A673 (cell line): ENCODE data around the gene BFSP2. TPM values are rescaled to one million over a fixed set of nuclear protein-coding genes. Genes with fewer than 3 reads are reported as not detected.
"Not testable (repeated sequence)": the region's sequence is repeated elsewhere in the genome, so short reads cannot be mapped to it uniquely, and the experiment has no call there.

Experiments
- BruUV-seq: library from RNA; stranded (reverse); fragments of 400-500 nt; replicated peaks from 2 replicates; lab custom pipeline; 2021; lab: Mats Ljungman, UMichigan
- CTCF ChIA-PET: fragments of 300-600 bp; sonication (Branson Sonifier 250); formaldehyde crosslinking; loops from one replicate; lab custom pipeline; 2022; ENCODE audit warnings: antibody characterized with exemption; lab: Charles Lee
- POLR2A ChIA-PET: fragments of 300-600 bp; sonication (Branson Sonifier 250); formaldehyde crosslinking; loops from one replicate; lab custom pipeline; 2022; ENCODE audit warnings: antibody characterized with exemption; ENCODE audit not compliant: low non-redundant PET; lab: Charles Lee
- DNase-seq: peaks from one replicate; pipeline ENCODE4 v3.0.0-alpha.2; 2015; ENCODE audit warnings: low spot score
- H3K27ac ChIP-seq: fragments of 200-600 bp; sonication (generic); 2 replicates; pipeline ENCODE4 v1.5.1; 2016; ENCODE audit warnings: mixed run types, low read depth, mild to moderate bottlenecking, mixed read lengths, antibody characterized with exemption, low read length; ENCODE audit not compliant: poor library complexity, severe bottlenecking
- H3K27me3 ChIP-seq: fragments of 200-600 bp; sonication (generic); replicated peaks from 2 replicates; pipeline ENCODE4 v1.6.1; 2017; ENCODE audit warnings: mixed run types, low read depth, mild to moderate bottlenecking, mixed read lengths, antibody characterized with exemption, low read length; ENCODE audit not compliant: insufficient read depth, poor library complexity
- H3K36me3 ChIP-seq: fragments of 200-600 bp; sonication (generic); 2 replicates; pipeline ENCODE4 v1.6.1; 2016; ENCODE audit warnings: mixed run types, mild to moderate bottlenecking, mixed read lengths, antibody characterized with exemption, low read length; ENCODE audit not compliant: insufficient read depth, poor library complexity, severe bottlenecking
- H3K4me1 ChIP-seq: fragments of 200-600 bp; sonication (generic); 2 replicates; pipeline ENCODE4 v1.6.1; 2017; ENCODE audit warnings: mixed run types, mild to moderate bottlenecking, mixed read lengths, antibody characterized with exemption, low read length; ENCODE audit not compliant: insufficient read depth, poor library complexity, severe bottlenecking
- H3K4me3 ChIP-seq: fragments of 200-600 bp; sonication (generic); 2 replicates; pipeline ENCODE4 v1.5.1; 2016; ENCODE audit warnings: low read depth, mixed run types, mild to moderate bottlenecking, mixed read lengths, low read length; ENCODE audit not compliant: poor library complexity, severe bottlenecking
- H3K9me3 ChIP-seq: fragments of 200-600 bp; sonication (generic); 2 replicates; pipeline ENCODE4 v1.6.1; 2016; ENCODE audit warnings: mixed run types, low read depth, mild to moderate bottlenecking, mixed read lengths, antibody characterized with exemption, low read length; ENCODE audit not compliant: poor library complexity, severe bottlenecking
- EZH2 ChIP-seq: fragments of 200-600 bp; sonication (generic); IDR thresholded peaks from 2 replicates; pipeline ENCODE4 v1.6.1; 2017; ENCODE audit warnings: borderline replicate concordance, low read depth, mild to moderate bottlenecking, mixed read lengths, antibody characterized with exemption, low read length; ENCODE audit not compliant: poor library complexity, severe bottlenecking
- intact Hi-C: fragments of 100-400 bp; cut with micrococcal nuclease; formaldehyde crosslinking; loops from one replicate; pipeline ENCODE4 v1.10.0; 2022; ENCODE audit not compliant: unreplicated experiment
- total RNA-seq: library from RNA; stranded (reverse); gene quantifications from 2 replicates; pipeline ENCODE4 v1.2.3, GENCODE V29; 2021
- TF ChIP-seq, protein P1 (sequence below): fragments of 300-800, 200-600 bp; sonication (generic); conservative IDR thresholded peaks from 2 replicates; pipeline ENCODE4 v1.5.1; 2017; ENCODE audit warnings: low read depth, mild to moderate bottlenecking, antibody characterized with exemption, low read length, moderate library complexity, mixed read lengths

BFSP2 gene
- total RNA-seq, 1 experiment from 2014 or later: not detected

DNA sequence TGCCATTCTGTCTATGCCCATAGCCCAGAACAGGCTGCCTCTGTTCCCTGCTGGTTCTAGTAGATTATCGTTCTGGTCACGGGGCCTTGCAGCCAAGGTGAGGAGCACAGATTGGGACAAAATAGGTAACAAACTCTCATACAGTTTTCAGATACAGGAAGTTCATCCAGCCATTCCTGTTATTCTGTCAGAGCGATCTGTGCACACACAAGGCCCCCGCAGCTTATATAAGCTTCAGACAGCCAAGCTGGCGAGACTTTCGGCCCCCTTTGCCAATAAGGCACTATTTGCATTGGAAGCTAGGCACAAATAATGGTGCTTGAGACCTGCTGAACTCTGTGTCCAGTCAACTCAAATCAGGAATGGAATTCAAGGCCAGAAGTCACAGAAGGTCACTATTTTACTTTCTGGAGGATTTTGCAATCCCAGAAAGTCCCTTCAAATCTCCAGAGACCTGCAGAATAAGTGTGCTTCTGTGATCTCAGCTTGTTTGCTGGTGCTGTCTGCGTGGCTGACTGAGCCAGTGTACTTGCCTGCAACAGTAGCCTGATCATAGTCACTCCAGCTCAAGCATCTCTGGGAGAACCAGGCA is 69.4 kb downstream of the BFSP2 start:
- TF ChIP-seq, protein P1, sequence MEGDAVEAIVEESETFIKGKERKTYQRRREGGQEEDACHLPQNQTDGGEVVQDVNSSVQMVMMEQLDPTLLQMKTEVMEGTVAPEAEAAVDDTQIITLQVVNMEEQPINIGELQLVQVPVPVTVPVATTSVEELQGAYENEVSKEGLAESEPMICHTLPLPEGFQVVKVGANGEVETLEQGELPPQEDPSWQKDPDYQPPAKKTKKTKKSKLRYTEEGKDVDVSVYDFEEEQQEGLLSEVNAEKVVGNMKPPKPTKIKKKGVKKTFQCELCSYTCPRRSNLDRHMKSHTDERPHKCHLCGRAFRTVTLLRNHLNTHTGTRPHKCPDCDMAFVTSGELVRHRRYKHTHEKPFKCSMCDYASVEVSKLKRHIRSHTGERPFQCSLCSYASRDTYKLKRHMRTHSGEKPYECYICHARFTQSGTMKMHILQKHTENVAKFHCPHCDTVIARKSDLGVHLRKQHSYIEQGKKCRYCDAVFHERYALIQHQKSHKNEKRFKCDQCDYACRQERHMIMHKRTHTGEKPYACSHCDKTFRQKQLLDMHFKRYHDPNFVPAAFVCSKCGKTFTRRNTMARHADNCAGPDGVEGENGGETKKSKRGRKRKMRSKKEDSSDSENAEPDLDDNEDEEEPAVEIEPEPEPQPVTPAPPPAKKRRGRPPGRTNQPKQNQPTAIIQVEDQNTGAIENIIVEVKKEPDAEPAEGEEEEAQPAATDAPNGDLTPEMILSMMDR: no peak
- no peak for TF ChIP-seq EZH2
- no peak for DNase-seq
- H3K9me3 ChIP-seq: no peaks in the 10 kb centered on the region
- no peak overlapping the region for H3K4me3 ChIP-seq
- no peaks in the 10 kb centered on the region for H3K36me3 ChIP-seq
- no peak overlapping the region for H3K27ac ChIP-seq
- H3K27me3 ChIP-seq: no peaks in the 10 kb centered on the region
- ChIA-PET POLR2A (no interaction called here), CTCF (no interaction called here)
- no peaks in the 10 kb centered on the region for H3K4me1 ChIP-seq
- BruUV-seq: no TSS peak
- intact Hi-C loops: no loop called here

DNA sequence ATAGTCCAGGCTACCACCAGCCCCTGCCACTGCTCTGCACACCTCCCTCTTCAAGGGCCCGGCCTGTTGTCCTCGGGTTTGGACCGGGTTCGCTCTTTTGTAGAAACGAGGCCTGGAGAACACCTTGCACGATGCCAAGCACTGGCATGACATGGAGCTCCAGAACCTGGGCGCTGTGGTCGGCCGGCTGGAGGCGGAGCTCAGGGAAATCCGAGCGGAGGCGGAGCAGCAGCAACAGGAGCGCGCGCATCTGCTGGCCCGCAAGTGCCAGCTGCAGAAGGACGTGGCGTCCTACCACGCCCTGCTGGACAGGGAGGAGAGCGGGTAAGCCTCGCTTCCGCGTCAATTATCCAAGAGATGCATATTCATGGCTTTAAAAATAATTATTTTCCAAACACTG is 72.4 kb downstream of the BFSP2 start:
- intact Hi-C loops: no loop called here
- DNase-seq: no peak
- TF ChIP-seq, protein P1: no peak
- TF ChIP-seq EZH2: no peak
- CTCF ChIA-PET: no interaction called here
- no peaks in the 10 kb centered on the region for H3K27me3 ChIP-seq
- H3K4me3 ChIP-seq: no peak overlapping the region
- no peaks in the 10 kb centered on the region for H3K9me3 ChIP-seq
- H3K36me3 ChIP-seq: no peaks in the 10 kb centered on the region
- H3K27ac ChIP-seq: no peak overlapping the region
- POLR2A ChIA-PET: no interaction called here
- peaks cover 7% of the 10 kb centered on the region for H3K4me1 ChIP-seq
- no TSS peak for BruUV-seq

DNA sequence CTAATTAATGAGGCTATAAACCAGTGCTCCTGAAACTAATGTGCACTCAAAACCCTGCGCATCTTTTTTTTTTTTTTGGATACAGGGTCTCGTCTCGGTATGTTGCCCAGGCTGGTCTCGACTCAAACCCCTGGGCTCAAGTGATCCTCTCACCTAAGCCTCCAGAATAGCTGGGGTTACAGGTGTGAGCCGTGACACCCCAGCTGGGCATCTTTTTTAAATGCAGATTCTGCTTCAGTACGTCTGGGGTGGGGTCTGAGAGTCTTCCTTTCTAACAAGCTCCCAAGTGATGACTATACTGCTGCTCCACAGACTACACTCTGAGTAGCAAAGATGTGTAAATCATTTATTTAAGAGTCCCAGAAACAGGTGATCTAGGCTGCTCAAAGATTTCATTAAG is 73.0 kb downstream of the BFSP2 start:
- H3K4me3 ChIP-seq: no peak overlapping the region

DNA sequence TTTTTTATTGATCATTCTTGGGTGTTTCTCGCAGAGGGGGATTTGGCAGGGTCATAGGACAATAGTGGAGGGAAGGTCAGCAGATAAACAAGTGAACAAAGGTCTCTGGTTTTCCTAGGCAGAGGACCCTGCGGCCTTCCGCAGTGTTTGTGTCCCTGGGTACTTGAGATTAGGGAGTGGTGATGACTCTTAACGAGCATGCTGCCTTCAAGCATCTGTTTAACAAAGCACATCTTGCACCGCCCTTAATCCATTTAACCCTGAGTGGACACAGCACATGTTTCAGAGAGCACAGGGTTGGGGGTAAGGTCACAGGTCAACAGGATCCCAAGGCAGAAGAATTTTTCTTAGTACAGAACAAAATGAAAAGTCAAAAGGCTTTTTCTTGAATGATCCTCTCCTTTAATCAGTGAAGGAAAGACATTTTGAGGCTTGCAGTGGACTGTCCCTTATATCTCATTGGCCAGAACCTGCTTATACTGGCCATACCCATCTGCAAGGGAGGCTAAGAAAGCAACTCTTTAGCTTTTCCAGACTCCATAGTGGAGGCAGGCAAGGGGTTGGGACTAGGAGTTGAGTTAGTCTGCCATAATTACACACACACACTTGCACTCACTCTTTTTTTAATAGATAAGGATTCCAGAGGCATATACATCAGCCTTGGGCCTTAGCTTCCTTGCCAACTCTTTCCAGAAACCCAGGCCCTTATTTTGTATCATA is 73.8 kb downstream of the BFSP2 start:
- H3K36me3 ChIP-seq, H3K9me3 ChIP-seq, CTCF ChIA-PET, H3K27ac ChIP-seq, POLR2A ChIA-PET, BruUV-seq, intact Hi-C loops, H3K27me3 ChIP-seq, DNase-seq, H3K4me3 ChIP-seq: not testable (repeated sequence)
- H3K4me1 ChIP-seq: peaks cover 11% of the 10 kb centered on the region

More for the DNA sequence above, 73.0 kb downstream of the BFSP2 start:
- Histone ChIP-seq H3K27me3 (no peaks in the 10 kb centered on the region), H3K27ac (no peak overlapping the region), H3K36me3 (no peaks in the 10 kb centered on the region), H3K9me3 (no peaks in the 10 kb centered on the region), H3K4me1 (peaks cover 7% of the 10 kb centered on the region)
- CTCF ChIA-PET: no interaction called here
- intact Hi-C loops: no loop called here
- BruUV-seq: no TSS peak
- DNase-seq: no peak
- POLR2A ChIA-PET: no interaction called here
- TF ChIP-seq, protein P1: no peak
- no peak for TF ChIP-seq EZH2
